Loucy (cell line): ENCODE measurements around the gene GJB1.

Source experiments
- CTCF ChIP-seq: fragments of 200-600 bp; sonication (generic); conservative IDR thresholded peaks from 2 replicates; pipeline ENCODE4 v1.5.1; 2014; ENCODE audit warnings: mild to moderate bottlenecking, antibody characterized with exemption, low read length
- EZH2phosphoT487 ChIP-seq: fragments of 200-600 bp; IDR thresholded peaks from 2 replicates; pipeline ENCODE4 v1.6.1; 2018; ENCODE audit warnings: antibody characterized with exemption, mild to moderate bottlenecking, moderate library complexity, borderline replicate concordance

GRCh38 chrX:71210816-71211215 is 12.2 kb upstream of the GJB1 start:
- TF ChIP-seq CTCF (no peak), EZH2phosphoT487 (no peak)
